ENCODE results near the gene MANSC4. TPM values are rescaled to one million over a fixed set of nuclear protein-coding genes. Genes with fewer than 3 reads are reported as not detected.

MANSC4 gene
- total RNA-seq (2014; rRNA removed; shearing (Covaris generic)) = not detected in 2 replicates

- DNase-seq (ENCODE audit: low read depth) = peak; percentile 69
Observed at GRCh38 chr12:27779920-27780611, at the start of gene MANSC4, which contains the start of gene KLHL42. Gene MANSC4, minus strand, starts transcription at chr12:27780236. Its CDS starts 8,960 bp downstream, at chr12:27771276. Gene KLHL42, plus strand, starts transcription at chr12:27780233. Its CDS starts 98 bp downstream, at chr12:27780331.

- DNase-seq (ENCODE audit: low read depth) = peak; percentile 45
Observed at GRCh38 chr12:27828196-27828595, 48.2 kb upstream of the MANSC4 start.

GRCh38 chr12:27826076-27826475 lies 46.0 kb upstream of the MANSC4 start:
- DNase-seq (ENCODE audit: low read depth) = no peak

- DNase-seq (ENCODE audit: low read depth) = no peak
Observed at GRCh38 chr12:27824126-27824842, 44.2 kb upstream of the MANSC4 start.

- no peak for DNase-seq (ENCODE audit: low read depth)
Observed at GRCh38 chr12:27823038-27823437, 43.0 kb upstream of the MANSC4 start.

GRCh38 chr12:27822076-27822712 lies 42.2 kb upstream of the MANSC4 start:
- DNase-seq (ENCODE audit: low read depth) = peak; percentile 89

GRCh38 chr12:27821259-27821973 lies 41.4 kb upstream of the MANSC4 start:
- DNase-seq (ENCODE audit: low read depth) = peak; percentile 84

- DNase-seq (ENCODE audit: low read depth) = no peak
Observed at GRCh38 chr12:27820564-27820963, 40.5 kb upstream of the MANSC4 start.

GRCh38 chr12:27818401-27818918 lies 38.4 kb upstream of the MANSC4 start:
- DNase-seq (ENCODE audit: low read depth) = no peak

- no peak for DNase-seq (ENCODE audit: low read depth)
Observed at GRCh38 chr12:27817766-27818165, 37.7 kb upstream of the MANSC4 start.

GRCh38 chr12:27814851-27815591 lies 35.0 kb upstream of the MANSC4 start:
- DNase-seq (ENCODE audit: low read depth) = no peak

- peak; percentile 10 for DNase-seq (ENCODE audit: low read depth)
Observed at GRCh38 chr12:27814411-27814810, 34.4 kb upstream of the MANSC4 start.

- DNase-seq (ENCODE audit: low read depth) = no peak
Observed at GRCh38 chr12:27812502-27812901, 32.5 kb upstream of the MANSC4 start.

GRCh38 chr12:27810756-27811155 lies 30.7 kb upstream of the MANSC4 start:
- DNase-seq (ENCODE audit: low read depth) = no peak

GRCh38 chr12:27808841-27809240 lies 28.8 kb upstream of the MANSC4 start:
- DNase-seq (ENCODE audit: low read depth) = no peak

- no peak for DNase-seq (ENCODE audit: low read depth)
Observed at GRCh38 chr12:27807063-27807703, 27.1 kb upstream of the MANSC4 start.

- DNase-seq (ENCODE audit: low read depth) = no peak
Observed at GRCh38 chr12:27806259-27806658, 26.2 kb upstream of the MANSC4 start.

- no peak for DNase-seq (ENCODE audit: low read depth)
Observed at GRCh38 chr12:27805238-27805637, 25.2 kb upstream of the MANSC4 start.

GRCh38 chr12:27802936-27803335 lies 22.9 kb upstream of the MANSC4 start:
- DNase-seq (ENCODE audit: low read depth) = no peak

- DNase-seq (ENCODE audit: low read depth) = no peak
Observed at GRCh38 chr12:27802511-27802910, 22.5 kb upstream of the MANSC4 start.

GRCh38 chr12:27801630-27802029 lies 21.6 kb upstream of the MANSC4 start:
- no peak for DNase-seq (ENCODE audit: low read depth)
